Measurements from ENCODE around the gene PIP5K1B.

- TF ChIP-seq CTCF (IDR thresholded peaks at IDR 0.05 in 4 of 5, conservative IDR thresholded peaks at IDR 0.05 in 1 of 5), result no peak
- no peak for TF ChIP-seq POLR2A (IDR thresholded peaks at IDR 0.05)
These were observed 584 bp upstream of the PIP5K1B start for GRCh38 chr9:68704498-68704813.
